NB4 (cell line): ENCODE measurements around the gene RRP1.

ENCODE experiments used
- CTCF ChIP-seq: IDR thresholded peaks from one replicate; pipeline ENCODE4 v1.5.1; 2012; ENCODE audit warnings: low read depth, low read length
- MAX ChIP-seq: IDR thresholded peaks from 2 replicates; pipeline ENCODE4 v1.6.1; 2011; ENCODE audit warnings: low read depth, low read length
- MYC ChIP-seq: IDR thresholded peaks from 2 replicates; pipeline ENCODE4 v1.6.1; 2011; ENCODE audit warnings: low read depth, low read length
- POLR2A ChIP-seq: IDR thresholded peaks from 2 replicates; pipeline ENCODE4 v1.6.1; 2011; ENCODE audit warnings: mild to moderate bottlenecking; ENCODE audit not compliant: insufficient read length; ENCODE audit errors: extremely low read depth

DNA sequence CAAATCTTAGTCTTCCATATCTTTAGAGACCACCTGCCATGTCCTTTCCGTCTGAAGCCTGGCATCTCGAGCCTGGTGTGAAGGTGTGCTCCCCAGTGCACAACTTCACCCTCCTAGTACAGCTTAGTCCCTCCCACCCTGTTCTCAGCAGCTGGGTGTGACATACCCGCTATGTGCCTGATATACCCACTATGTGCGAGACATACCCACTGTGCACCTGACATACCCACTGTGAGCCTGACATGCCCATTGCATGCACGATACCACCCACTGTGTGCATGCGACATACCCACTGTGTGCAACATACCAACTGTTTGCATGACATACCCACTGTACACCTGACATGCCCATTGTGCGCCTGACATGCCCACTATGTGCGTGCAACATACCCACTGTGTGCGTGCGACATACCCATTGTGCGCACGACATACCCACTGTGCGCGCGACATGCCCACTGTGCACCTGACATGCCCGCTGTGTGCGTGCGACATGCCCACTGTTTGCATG lies 3.0 kb upstream of the RRP1 start:
- TF ChIP-seq POLR2A: no peak
- no peak for TF ChIP-seq CTCF
- TF ChIP-seq MAX: no peak
- no peak for TF ChIP-seq MYC
